Ammon's horn (tissue), 1 donor: ENCODE results near the gene WNT10A.
A peak's percentile ranks its signal among the peaks of the same experiment; 100 is the strongest.

ENCODE experiments used
- DNase-seq: peaks from one replicate; pipeline ENCODE4 v3.0.0-alpha.2; 2016; ENCODE audit warnings: low spot score

WNT10A gene

GRCh38 chr2:218877331-218877730, 3.3 kb upstream of the WNT10A start:
- no peak for DNase-seq

- DNase-seq = no peak
Observed at GRCh38 chr2:218877891-218878290, 2.8 kb upstream of the WNT10A start.

- no peak for DNase-seq
Observed at GRCh38 chr2:218878486-218878885, 2.2 kb upstream of the WNT10A start.

GRCh38 chr2:218878926-218879761, 1.5 kb upstream of the WNT10A start:
- DNase-seq = no peak

- no peak for DNase-seq
Observed at GRCh38 chr2:218879776-218880101, 913 bp upstream of the WNT10A start.

- no peak for DNase-seq
Observed at GRCh38 chr2:218880859-218881594, 375 bp downstream of the WNT10A start.

- no peak for DNase-seq
Observed at GRCh38 chr2:218881744-218882460, 1.2 kb downstream of the WNT10A start.

- DNase-seq = no peak
Observed at GRCh38 chr2:218882461-218882816, 1.8 kb downstream of the WNT10A start.

GRCh38 chr2:218882866-218883366, 2.3 kb downstream of the WNT10A start:
- no peak for DNase-seq

GRCh38 chr2:218883491-218884490, 3.1 kb downstream of the WNT10A start:
- DNase-seq = no peak

- no peak for DNase-seq
Observed at GRCh38 chr2:218884519-218884918, 3.9 kb downstream of the WNT10A start.

GRCh38 chr2:218885981-218886947, 5.6 kb downstream of the WNT10A start:
- peak; percentile 74 for DNase-seq

GRCh38 chr2:218887079-218887478, 6.4 kb downstream of the WNT10A start:
- no peak for DNase-seq

- no peak for DNase-seq
Observed at GRCh38 chr2:218888341-218888740, 7.7 kb downstream of the WNT10A start.

GRCh38 chr2:218889937-218890336, 9.3 kb downstream of the WNT10A start:
- DNase-seq = no peak

- DNase-seq = no peak
Observed at GRCh38 chr2:218890369-218890768, 9.7 kb downstream of the WNT10A start.

GRCh38 chr2:218891275-218892135, 10.9 kb downstream of the WNT10A start:
- no peak for DNase-seq

- peak; percentile 73 for DNase-seq
Observed at GRCh38 chr2:218892693-218893348, 12.2 kb downstream of the WNT10A start.
